HG03025 (cell line): ENCODE measurements around the gene CEMIP.
"Not testable (repeated sequence)": the region's sequence is repeated elsewhere in the genome, so short reads cannot be mapped to it uniquely, and the experiment has no call there.

Experiments
- ATAC-seq: cut with Tn5 transposase; IDR thresholded peaks from one replicate; pipeline ENCODE4 v1.9.1; 2021; ENCODE audit warnings: mild to moderate bottlenecking, moderate library complexity; ENCODE audit not compliant: unreplicated experiment, low FRiP score

The CEMIP gene

GRCh38 chr15:80944818-80945217 is 165.6 kb downstream of the CEMIP start:
- ATAC-seq: no peak

GRCh38 chr15:80945605-80946004 is 166.4 kb downstream of the CEMIP start:
- no peak for ATAC-seq

- ATAC-seq: no peak
Observed at GRCh38 chr15:80946576-80946975, 167.4 kb downstream of the CEMIP start.

- ATAC-seq: no peak
Observed at GRCh38 chr15:80948651-80949292, 169.6 kb downstream of the CEMIP start.

GRCh38 chr15:80949756-80950155 is 170.6 kb downstream of the CEMIP start:
- ATAC-seq: no peak

- ATAC-seq: no peak
Observed at GRCh38 chr15:80950291-80951078, 171.3 kb downstream of the CEMIP start.

GRCh38 chr15:80951941-80952340 is 172.8 kb downstream of the CEMIP start:
- no peak for ATAC-seq

GRCh38 chr15:80953001-80953952 is 174.1 kb downstream of the CEMIP start:
- no peak for ATAC-seq

GRCh38 chr15:80953953-80954778 is 175.0 kb downstream of the CEMIP start:
- ATAC-seq: no peak

GRCh38 chr15:80955571-80956452 is 176.6 kb downstream of the CEMIP start:
- ATAC-seq: not testable (repeated sequence)

GRCh38 chr15:80957556-80957955 is 178.4 kb downstream of the CEMIP start:
- no peak for ATAC-seq

- ATAC-seq: no peak
Observed at GRCh38 chr15:80957976-80958375, 178.8 kb downstream of the CEMIP start.

- no peak for ATAC-seq
Observed at GRCh38 chr15:80958818-80959495, 179.8 kb downstream of the CEMIP start.

- ATAC-seq: not testable (repeated sequence)
Observed at GRCh38 chr15:80965454-80965853, 186.3 kb downstream of the CEMIP start.

- ATAC-seq: no peak
Observed at GRCh38 chr15:80966431-80967197, 187.4 kb downstream of the CEMIP start.

GRCh38 chr15:80967451-80967850 is 188.3 kb downstream of the CEMIP start:
- no peak for ATAC-seq

GRCh38 chr15:80967991-80968510 is 188.9 kb downstream of the CEMIP start:
- ATAC-seq: no peak

GRCh38 chr15:80969316-80969715 is 190.1 kb downstream of the CEMIP start:
- ATAC-seq: no peak
